ENCODE measurements around the gene GALNS.

GRCh38 chr16:88774544-88775393 is 82.0 kb downstream of the GALNS start:
- no peak for TF ChIP-seq POLR2A (IDR thresholded peaks at IDR 0.05)
- TF ChIP-seq CTCF (IDR thresholded peaks at IDR 0.05) = no peak
